DND-41 (cell line): Measurements from ENCODE around the gene RGMB.

Experiments used
- ATAC-seq: fragments of 200-7000 bp; cut with Tn5 transposase; 3 replicates; pipeline ENCODE4 v1.9.1; 2021; ENCODE audit warnings: low read depth; ENCODE audit not compliant: insufficient read depth
- DNase-seq: peaks from one replicate; pipeline ENCODE4 v3.0.0-alpha.2; 2020
- H2AFZ ChIP-seq: 2 replicates; pipeline ENCODE4 v1.6.0; 2012; ENCODE audit warnings: low read depth, low read length
- H3K27ac ChIP-seq: 2 replicates; pipeline ENCODE4 v1.5.1; 2012; ENCODE audit warnings: low read length, inconsistent platforms
- H3K27me3 ChIP-seq: fragments of 200-600 bp; sonication (generic); 2 replicates; pipeline ENCODE4 v1.6.0; 2012; ENCODE audit warnings: low read length, mild to moderate bottlenecking, inconsistent platforms; ENCODE audit not compliant: insufficient read depth, poor library complexity
- H3K36me3 ChIP-seq: 2 replicates; pipeline ENCODE4 v1.5.1; 2012; ENCODE audit warnings: low read length, inconsistent platforms; ENCODE audit not compliant: insufficient read depth
- H3K4me1 ChIP-seq: 2 replicates; pipeline ENCODE4 v1.5.1; 2012; ENCODE audit warnings: mild to moderate bottlenecking, low read length; ENCODE audit not compliant: insufficient read depth
- H3K4me2 ChIP-seq: 2 replicates; pipeline ENCODE4 v1.6.0; 2012; ENCODE audit warnings: mild to moderate bottlenecking, moderate library complexity, low read length, inconsistent platforms; ENCODE audit not compliant: insufficient read depth
- H3K4me3 ChIP-seq, 2 experiments: fragments of 200-600 bp in 1 of 2; shearing (Covaris generic) in 1 of 2; 2 replicates each; pipeline ENCODE4 v1.5.1; 2012 to 2016; ENCODE audit warnings: inconsistent platforms in 2 of 2, low read length in 2 of 2, mild to moderate bottlenecking in 2 of 2, low read depth in 1 of 2, moderate library complexity in 1 of 2
- H3K79me2 ChIP-seq: 2 replicates; pipeline ENCODE4 v1.6.0; 2012; ENCODE audit warnings: low read length, inconsistent platforms; ENCODE audit not compliant: insufficient read depth
- H3K9ac ChIP-seq: 2 replicates; pipeline ENCODE4 v1.6.0; 2012; ENCODE audit warnings: low read depth, mild to moderate bottlenecking, inconsistent platforms, low read length, moderate library complexity
- H3K9me3 ChIP-seq: 2 replicates; pipeline ENCODE4 v1.5.1; 2012; ENCODE audit warnings: low read length, moderate library complexity, mild to moderate bottlenecking, inconsistent platforms; ENCODE audit not compliant: insufficient read depth, severe bottlenecking
- H4K20me1 ChIP-seq: 2 replicates; pipeline ENCODE4 v1.6.0; 2012; ENCODE audit warnings: low read length; ENCODE audit not compliant: insufficient read depth
- EZH2 ChIP-seq: IDR thresholded peaks from 3 replicates; pipeline ENCODE4 v1.6.1; 2012; ENCODE audit warnings: borderline replicate concordance, low read depth, mild to moderate bottlenecking, moderate library complexity, low read length, inconsistent platforms; ENCODE audit not compliant: severe bottlenecking
- TF ChIP-seq, protein P1 (sequence below): IDR thresholded peaks from 2 replicates; pipeline ENCODE4 v1.5.1; 2012; ENCODE audit warnings: borderline replicate concordance, low read length, moderate library complexity, mild to moderate bottlenecking; ENCODE audit not compliant: poor library complexity, severe bottlenecking; ENCODE audit errors: extremely low read depth

The RGMB gene

GRCh38 chr5:98844865-98845264, 71.4 kb downstream of the RGMB start:
- TF ChIP-seq, protein P1, sequence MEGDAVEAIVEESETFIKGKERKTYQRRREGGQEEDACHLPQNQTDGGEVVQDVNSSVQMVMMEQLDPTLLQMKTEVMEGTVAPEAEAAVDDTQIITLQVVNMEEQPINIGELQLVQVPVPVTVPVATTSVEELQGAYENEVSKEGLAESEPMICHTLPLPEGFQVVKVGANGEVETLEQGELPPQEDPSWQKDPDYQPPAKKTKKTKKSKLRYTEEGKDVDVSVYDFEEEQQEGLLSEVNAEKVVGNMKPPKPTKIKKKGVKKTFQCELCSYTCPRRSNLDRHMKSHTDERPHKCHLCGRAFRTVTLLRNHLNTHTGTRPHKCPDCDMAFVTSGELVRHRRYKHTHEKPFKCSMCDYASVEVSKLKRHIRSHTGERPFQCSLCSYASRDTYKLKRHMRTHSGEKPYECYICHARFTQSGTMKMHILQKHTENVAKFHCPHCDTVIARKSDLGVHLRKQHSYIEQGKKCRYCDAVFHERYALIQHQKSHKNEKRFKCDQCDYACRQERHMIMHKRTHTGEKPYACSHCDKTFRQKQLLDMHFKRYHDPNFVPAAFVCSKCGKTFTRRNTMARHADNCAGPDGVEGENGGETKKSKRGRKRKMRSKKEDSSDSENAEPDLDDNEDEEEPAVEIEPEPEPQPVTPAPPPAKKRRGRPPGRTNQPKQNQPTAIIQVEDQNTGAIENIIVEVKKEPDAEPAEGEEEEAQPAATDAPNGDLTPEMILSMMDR = no peak
- no peak for TF ChIP-seq EZH2

GRCh38 chr5:98845878-98846277, 72.4 kb downstream of the RGMB start:
- no peak for TF ChIP-seq EZH2
- TF ChIP-seq, protein P1 = no peak
- Histone ChIP-seq H4K20me1 (no peaks in the 10 kb centered on the region), H3K27ac (no peak overlapping the region), H3K27me3 (no peaks in the 10 kb centered on the region), H3K36me3 (no peaks in the 10 kb centered on the region), H3K4me1 (no peaks in the 10 kb centered on the region), H2AFZ (no peak overlapping the region), H3K79me2 (no peaks in the 10 kb centered on the region), H3K4me2 (no peak overlapping the region), H3K4me3 (no peak overlapping the region), H3K9ac (no peak overlapping the region), H3K9me3 (peaks cover 11% of the 10 kb centered on the region)
- no peak for DNase-seq
- ATAC-seq = no peak

More at GRCh38 chr5:98844865-98845264, 71.4 kb downstream of the RGMB start:
- H3K4me1 ChIP-seq = no peaks in the 10 kb centered on the region
- no peak for DNase-seq
- no peak for ATAC-seq
- H3K4me3 ChIP-seq = no peak overlapping the region
- H3K4me2 ChIP-seq = no peak overlapping the region
- no peak overlapping the region for H3K9ac ChIP-seq
- H4K20me1 ChIP-seq = no peaks in the 10 kb centered on the region
- no peaks in the 10 kb centered on the region for H3K79me2 ChIP-seq
- no peaks in the 10 kb centered on the region for H3K27me3 ChIP-seq
- no peak overlapping the region for H3K27ac ChIP-seq
- H2AFZ ChIP-seq = no peak overlapping the region
- H3K36me3 ChIP-seq = no peaks in the 10 kb centered on the region
- peaks cover 11% of the 10 kb centered on the region for H3K9me3 ChIP-seq
